GM12874 (cell line): Measurements from ENCODE around the gene LDLRAD3.

ENCODE experiments used
- TF ChIP-seq, protein P1 (sequence below): IDR thresholded peaks from 2 replicates; pipeline ENCODE4 v1.5.1; 2011; ENCODE audit warnings: low read depth, mild to moderate bottlenecking, control low read depth, low read length, moderate library complexity; ENCODE audit not compliant: insufficient read depth

LDLRAD3 gene

GRCh38 chr11:36224209-36224882, 280.5 kb downstream of the LDLRAD3 start:
- TF ChIP-seq, protein P1, sequence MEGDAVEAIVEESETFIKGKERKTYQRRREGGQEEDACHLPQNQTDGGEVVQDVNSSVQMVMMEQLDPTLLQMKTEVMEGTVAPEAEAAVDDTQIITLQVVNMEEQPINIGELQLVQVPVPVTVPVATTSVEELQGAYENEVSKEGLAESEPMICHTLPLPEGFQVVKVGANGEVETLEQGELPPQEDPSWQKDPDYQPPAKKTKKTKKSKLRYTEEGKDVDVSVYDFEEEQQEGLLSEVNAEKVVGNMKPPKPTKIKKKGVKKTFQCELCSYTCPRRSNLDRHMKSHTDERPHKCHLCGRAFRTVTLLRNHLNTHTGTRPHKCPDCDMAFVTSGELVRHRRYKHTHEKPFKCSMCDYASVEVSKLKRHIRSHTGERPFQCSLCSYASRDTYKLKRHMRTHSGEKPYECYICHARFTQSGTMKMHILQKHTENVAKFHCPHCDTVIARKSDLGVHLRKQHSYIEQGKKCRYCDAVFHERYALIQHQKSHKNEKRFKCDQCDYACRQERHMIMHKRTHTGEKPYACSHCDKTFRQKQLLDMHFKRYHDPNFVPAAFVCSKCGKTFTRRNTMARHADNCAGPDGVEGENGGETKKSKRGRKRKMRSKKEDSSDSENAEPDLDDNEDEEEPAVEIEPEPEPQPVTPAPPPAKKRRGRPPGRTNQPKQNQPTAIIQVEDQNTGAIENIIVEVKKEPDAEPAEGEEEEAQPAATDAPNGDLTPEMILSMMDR: no peak

GRCh38 chr11:36227044-36227443, 283.2 kb downstream of the LDLRAD3 start:
- TF ChIP-seq, protein P1: no peak

- TF ChIP-seq, protein P1: no peak
Observed at GRCh38 chr11:36228689-36229088, 284.8 kb downstream of the LDLRAD3 start.

GRCh38 chr11:36229091-36229705, 285.3 kb downstream of the LDLRAD3 start:
- TF ChIP-seq, protein P1: no peak

DNA sequence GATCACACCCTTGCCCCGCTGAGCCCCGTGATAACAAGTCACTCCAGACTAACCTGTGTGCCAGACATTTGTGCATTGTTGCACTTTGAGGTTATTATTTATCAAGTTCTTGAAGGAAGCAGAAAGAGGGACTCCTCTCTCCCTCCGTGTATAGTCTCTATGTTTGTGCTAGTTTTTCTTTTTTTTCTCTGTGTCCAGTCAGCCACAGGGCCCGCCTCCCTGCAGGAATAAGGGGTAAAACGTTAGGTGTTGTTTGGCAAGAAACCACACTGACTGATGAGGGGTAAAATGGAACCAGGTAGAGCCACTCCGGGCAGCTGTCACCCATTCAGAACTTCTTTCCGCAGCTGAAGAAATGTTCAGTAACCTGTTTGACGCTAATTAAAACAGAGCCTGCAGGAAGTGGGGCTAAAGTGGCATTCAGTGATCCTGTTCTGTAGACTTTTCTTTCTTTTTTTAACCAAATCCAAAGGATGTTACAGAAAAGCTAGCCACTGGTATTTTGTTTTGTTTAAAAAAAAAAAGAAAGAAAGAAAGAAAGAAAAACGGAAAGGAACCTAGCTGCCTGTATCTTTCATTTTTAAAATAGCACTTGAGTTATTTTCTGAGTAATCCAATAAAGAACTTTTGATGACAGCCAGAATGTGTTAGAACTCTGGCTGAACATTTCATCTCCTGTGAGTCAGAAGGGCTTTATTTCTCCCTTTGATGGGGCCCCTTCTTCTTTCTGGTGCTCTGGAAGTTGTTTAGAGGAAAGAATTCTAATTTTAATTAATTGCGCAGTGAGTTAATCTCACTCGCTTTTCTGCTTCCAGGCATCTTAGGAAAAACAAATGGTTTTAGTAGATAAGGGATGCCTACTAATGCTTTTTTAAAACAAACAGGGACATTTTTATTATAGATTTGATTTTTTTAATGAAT, 287.2 kb downstream of the LDLRAD3 start:
- TF ChIP-seq, protein P1: no peak

DNA sequence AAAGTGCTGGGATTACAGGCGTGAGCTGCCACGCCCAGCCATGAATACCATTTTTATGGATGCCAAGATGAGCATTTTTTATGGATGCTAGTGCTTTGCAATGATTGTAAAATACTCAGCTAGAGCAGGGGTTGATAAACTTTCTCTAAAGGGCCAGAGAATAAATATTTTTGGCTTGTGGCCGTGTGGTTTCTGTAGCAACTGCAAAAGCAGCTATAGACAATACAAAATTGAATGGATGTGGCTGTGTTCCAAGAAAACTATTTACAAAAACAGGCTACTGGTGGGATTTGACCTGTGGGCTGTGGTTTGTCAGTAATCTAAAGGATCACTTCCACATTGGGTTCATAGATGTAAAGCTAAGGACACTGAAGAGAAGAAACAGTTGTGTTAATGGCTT, 289.3 kb downstream of the LDLRAD3 start:
- TF ChIP-seq, protein P1: no peak

DNA sequence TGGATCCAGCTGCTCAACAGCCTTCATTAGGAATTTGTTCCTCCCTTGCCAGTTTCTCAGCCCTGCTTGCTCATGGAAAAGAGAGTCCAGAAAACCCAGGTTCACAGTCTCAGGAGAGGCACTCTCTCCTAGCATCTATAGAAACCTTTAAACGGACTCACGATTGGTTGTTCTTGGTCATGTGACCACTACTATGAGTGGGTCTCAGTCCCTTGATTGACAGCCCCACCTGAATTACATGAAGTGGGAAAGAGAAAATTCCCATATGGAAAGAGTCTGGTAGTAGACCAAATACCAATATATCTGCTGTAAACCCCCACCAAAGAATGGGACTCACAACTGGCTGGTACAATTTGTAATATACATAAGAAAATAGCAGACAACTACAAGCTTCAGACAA, 291.0 kb downstream of the LDLRAD3 start:
- TF ChIP-seq, protein P1: no peak
